ENCODE measurements around the gene UGGT2. TPM values are rescaled to one million over a fixed set of nuclear protein-coding genes. Genes with fewer than 3 reads are reported as not detected.

The UGGT2 gene
- total RNA-seq, 1 experiment from 2014 or later: 34.5 TPM

DNA sequence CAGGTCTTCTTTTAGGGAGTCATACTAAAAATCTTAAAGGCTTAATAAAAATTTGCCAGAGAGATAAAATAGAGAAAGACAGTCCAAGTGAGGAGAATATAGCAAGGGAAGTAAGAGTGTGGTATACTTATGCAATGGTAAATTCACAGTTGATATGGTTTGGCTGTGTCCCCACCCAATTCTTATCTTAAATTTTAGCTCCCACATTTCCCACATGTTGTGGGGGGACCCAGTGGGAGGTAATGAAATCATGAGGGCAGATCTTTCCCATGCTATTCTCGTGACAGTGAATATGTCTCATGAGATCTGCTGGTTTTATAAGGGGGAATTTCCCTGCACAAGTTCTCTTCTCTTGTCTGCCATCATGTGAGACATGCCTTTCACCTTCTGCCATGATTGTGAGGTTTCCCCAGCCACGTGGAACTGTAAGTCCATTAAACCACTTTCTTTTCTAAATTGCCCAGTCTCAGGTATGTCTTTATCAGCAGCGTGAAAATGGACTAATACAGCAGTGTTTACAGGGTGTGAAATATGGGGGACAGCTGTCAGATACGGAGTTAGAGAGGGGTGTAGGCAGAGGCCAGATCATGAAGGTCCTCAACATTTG is 115.4 kb downstream of the UGGT2 start:
- H3T11ph ChIP-seq (ENCODE audit: low read length): no peak overlapping the region
- H2BK15ac ChIP-seq (ENCODE audit: low read depth, low read length): no peak overlapping the region
- H2BK12ac ChIP-seq (ENCODE audit: insufficient read length, low read depth, low read length): no peak overlapping the region
- no peak overlapping the region for H2AFZ ChIP-seq (ENCODE audit: low read length)
- no peak overlapping the region for H3K27ac Mint-ChIP-seq
- H3K9me3 Mint-ChIP-seq: peaks cover 27 to 30% of the 10 kb centered on the region in 2 experiments
- H2BK20ac ChIP-seq (ENCODE audit: low read depth, low read length, poor library complexity, severe bottlenecking): no peak overlapping the region
- no peak overlapping the region for H3K23ac ChIP-seq (ENCODE audit: insufficient read length, low read depth, low read length)
- H3K4me1 ChIP-seq (ENCODE audit: insufficient read depth, low read length): no peaks in the 10 kb centered on the region
- no peak overlapping the region for H4K5ac ChIP-seq (ENCODE audit: insufficient read length, low read depth, low read length)
- H3K27me3 Mint-ChIP-seq (ENCODE audit: low read depth): no peaks in the 10 kb centered on the region
- H3K18ac ChIP-seq (ENCODE audit: insufficient read length, low read depth, low read length): no peak overlapping the region
- no peak overlapping the region for H2BK5ac ChIP-seq (ENCODE audit: insufficient read length, low read length)
- no peaks in the 10 kb centered on the region for H3K23me2 ChIP-seq (ENCODE audit: insufficient read length, low read depth, low read length, poor library complexity, severe bottlenecking)
- H3K27ac ChIP-seq (ENCODE audit: insufficient read length, low read depth, low read length): no peak overlapping the region
- H3K79me1 ChIP-seq (ENCODE audit: insufficient read depth, low read depth, low read length, poor library complexity, severe bottlenecking): no peaks in the 10 kb centered on the region
- H3K4me3 Mint-ChIP-seq: no peak overlapping the region
- H2AK5ac ChIP-seq (ENCODE audit: insufficient read length, low read length): no peak overlapping the region
- no peaks in the 10 kb centered on the region for H4K20me1 ChIP-seq (ENCODE audit: control insufficient read depth, insufficient read depth, insufficient read length)
- H3K9ac ChIP-seq (ENCODE audit: extremely low read depth, insufficient read length, low read length): no peak overlapping the region
- H3K4me1 Mint-ChIP-seq: 0 out of 4 replicates have a peak, but pooled peaks cover 0 to 2% of the 10 kb centered on the region in 2 experiments
- no peak for DNase-seq
- no peak overlapping the region for H3K14ac ChIP-seq (ENCODE audit: insufficient read depth, low read length)
- no peak overlapping the region for H3K56ac ChIP-seq (ENCODE audit: insufficient read length, low read depth, low read length)
- no peak overlapping the region for H2BK120ac ChIP-seq (ENCODE audit: low read depth, low read length, poor library complexity, severe bottlenecking)
- H4K91ac ChIP-seq (ENCODE audit: insufficient read length, low read depth, low read length): no peak overlapping the region
- H3K27me3 ChIP-seq (ENCODE audit: insufficient read depth, low read length): no peaks in the 10 kb centered on the region
- TF ChIP-seq, protein P1, sequence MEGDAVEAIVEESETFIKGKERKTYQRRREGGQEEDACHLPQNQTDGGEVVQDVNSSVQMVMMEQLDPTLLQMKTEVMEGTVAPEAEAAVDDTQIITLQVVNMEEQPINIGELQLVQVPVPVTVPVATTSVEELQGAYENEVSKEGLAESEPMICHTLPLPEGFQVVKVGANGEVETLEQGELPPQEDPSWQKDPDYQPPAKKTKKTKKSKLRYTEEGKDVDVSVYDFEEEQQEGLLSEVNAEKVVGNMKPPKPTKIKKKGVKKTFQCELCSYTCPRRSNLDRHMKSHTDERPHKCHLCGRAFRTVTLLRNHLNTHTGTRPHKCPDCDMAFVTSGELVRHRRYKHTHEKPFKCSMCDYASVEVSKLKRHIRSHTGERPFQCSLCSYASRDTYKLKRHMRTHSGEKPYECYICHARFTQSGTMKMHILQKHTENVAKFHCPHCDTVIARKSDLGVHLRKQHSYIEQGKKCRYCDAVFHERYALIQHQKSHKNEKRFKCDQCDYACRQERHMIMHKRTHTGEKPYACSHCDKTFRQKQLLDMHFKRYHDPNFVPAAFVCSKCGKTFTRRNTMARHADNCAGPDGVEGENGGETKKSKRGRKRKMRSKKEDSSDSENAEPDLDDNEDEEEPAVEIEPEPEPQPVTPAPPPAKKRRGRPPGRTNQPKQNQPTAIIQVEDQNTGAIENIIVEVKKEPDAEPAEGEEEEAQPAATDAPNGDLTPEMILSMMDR (conservative IDR thresholded peaks at IDR 0.05): no peak
- no peak overlapping the region for H4K8ac ChIP-seq (replicated peaks; ENCODE audit: insufficient read length, low read depth, low read length)
- H3K9me3 ChIP-seq (ENCODE audit: control insufficient read depth, low read depth, low read length): no peaks in the 10 kb centered on the region
- no peak overlapping the region for H3K4me2 ChIP-seq (ENCODE audit: insufficient read depth, insufficient read length, low read length)
- H3K4ac ChIP-seq (ENCODE audit: low read depth, low read length): no peak overlapping the region
- no peaks in the 10 kb centered on the region for H3K79me2 ChIP-seq (ENCODE audit: insufficient read depth, low read length)
- peaks cover 53 to 60% (median 53%) of the 10 kb centered on the region in 3 experiments for H3K36me3 Mint-ChIP-seq (ENCODE audit: insufficient read depth in 1 of 3, low read depth in 3 of 3)
- whole genome bisulfite sequencing (ENCODE audit: extremely low coverage, insufficient read length, low lambda C conversion rate): no CpG with 5 or more reads among the region's 4 CpGs
